SK-N-SH treated with all-trans-retinoic acid at 6 μM for 48 hours (cell line): ENCODE data around the gene SNAPC2.
A peak's percentile ranks its signal among the peaks of the same experiment; 100 is the strongest.

Experiments used
- ATAC-seq: fragments of 200-7000 bp; cut with Tn5 transposase; 3 replicates; pipeline ENCODE4 v1.9.1; 2020; ENCODE audit warnings: mild to moderate bottlenecking, moderate library complexity
- ARNTL ChIP-seq: fragments of 450-650 bp; formaldehyde crosslinking; IDR thresholded peaks from 2 replicates; pipeline ENCODE4 v1.5.0; 2020; ENCODE audit warnings: low read depth, mild to moderate bottlenecking, moderate library complexity, borderline replicate concordance
- BACH2 ChIP-seq: fragments of 250-450 bp; sonication (Bioruptor Pico); IDR thresholded peaks from 2 replicates; pipeline ENCODE4 v1.9.0; 2021; ENCODE audit warnings: mild to moderate bottlenecking, borderline replicate concordance
- CSDC2 ChIP-seq: fragments of 250-450 bp; sonication (Bioruptor Pico); IDR thresholded peaks from 2 replicates; pipeline ENCODE4 v1.5.0; 2020; ENCODE audit warnings: mild to moderate bottlenecking, moderate library complexity
- CSRNP3 ChIP-seq: fragments of 250-450 bp; sonication (Bioruptor Pico); IDR thresholded peaks from 2 replicates; pipeline ENCODE4 v1.5.1; 2021; ENCODE audit warnings: mild to moderate bottlenecking, moderate library complexity
- ESRRG ChIP-seq: fragments of 250-450 bp; sonication (Bioruptor Pico); IDR thresholded peaks from 2 replicates; pipeline ENCODE4 v1.6.1; 2021; ENCODE audit warnings: mild to moderate bottlenecking
- ISL1 ChIP-seq: fragments of 250-450 bp; sonication (Bioruptor Pico); IDR thresholded peaks from 2 replicates; pipeline ENCODE4 v2.1.2; 2022; ENCODE audit warnings: mild to moderate bottlenecking, moderate library complexity
- OSR1 ChIP-seq: fragments of 250-450 bp; sonication (Bioruptor Pico); IDR thresholded peaks from 2 replicates; pipeline ENCODE4 v1.8.0; 2022; ENCODE audit warnings: moderate library complexity, mild to moderate bottlenecking, inconsistent platforms
- PATZ1 ChIP-seq: fragments of 250-450 bp; sonication (Bioruptor Pico); IDR thresholded peaks from 2 replicates; pipeline ENCODE4 v1.8.0; 2020; ENCODE audit warnings: mild to moderate bottlenecking, moderate library complexity, borderline replicate concordance
- PPARA ChIP-seq: fragments of 250-450 bp; sonication (Bioruptor Pico); IDR thresholded peaks from 2 replicates; pipeline ENCODE4 v1.5.0; 2020; ENCODE audit warnings: mild to moderate bottlenecking, borderline replicate concordance
- RARB ChIP-seq: fragments of 250-450 bp; sonication (Bioruptor Pico); IDR thresholded peaks from 2 replicates; pipeline ENCODE4 v1.8.0; 2021; ENCODE audit warnings: mild to moderate bottlenecking, moderate library complexity
- SNAI2 ChIP-seq: fragments of 250-450 bp; sonication (Bioruptor Pico); IDR thresholded peaks from 2 replicates; pipeline ENCODE4 v1.5.0; 2020; ENCODE audit warnings: mild to moderate bottlenecking, moderate library complexity
- TOX ChIP-seq: fragments of 250-450 bp; sonication (Bioruptor Pico); IDR thresholded peaks from 2 replicates; pipeline ENCODE4 v1.8.0; 2021; ENCODE audit warnings: mild to moderate bottlenecking, moderate library complexity, borderline replicate concordance
- TSHZ2 ChIP-seq: fragments of 250-450 bp; sonication (Bioruptor Pico); IDR thresholded peaks from 2 replicates; pipeline ENCODE4 v1.5.0; 2020; ENCODE audit warnings: mild to moderate bottlenecking, moderate library complexity
- ZFP3 ChIP-seq: fragments of 250-450 bp; sonication (Bioruptor Pico); IDR thresholded peaks from 2 replicates; pipeline ENCODE4 v1.5.0; 2020; ENCODE audit warnings: mild to moderate bottlenecking, moderate library complexity
- ZFP30 ChIP-seq: fragments of 450-650 bp; formaldehyde crosslinking; IDR thresholded peaks from 2 replicates; pipeline ENCODE4 v1.5.0; 2022; ENCODE audit warnings: mild to moderate bottlenecking, moderate library complexity
- ZNF565 ChIP-seq: fragments of 450-650 bp; formaldehyde crosslinking; conservative IDR thresholded peaks from 2 replicates; pipeline ENCODE4 v1.5.0; 2020; ENCODE audit warnings: low read depth, mild to moderate bottlenecking, moderate library complexity
- ZNF70 ChIP-seq: fragments of 450-650 bp; formaldehyde crosslinking; IDR thresholded peaks from 2 replicates; pipeline ENCODE4 v1.5.0; 2020; ENCODE audit warnings: mild to moderate bottlenecking, moderate library complexity
- ZNF8 ChIP-seq: fragments of 450-650 bp; formaldehyde crosslinking; IDR thresholded peaks from 2 replicates; pipeline ENCODE4 v1.5.0; 2020; ENCODE audit warnings: mild to moderate bottlenecking, moderate library complexity
- TF ChIP-seq, protein P1 (sequence below): fragments of 250-450 bp; sonication (Bioruptor Pico); IDR thresholded peaks from 2 replicates; pipeline ENCODE4 v1.8.0; 2021; ENCODE audit warnings: low read depth, mild to moderate bottlenecking, moderate library complexity, borderline replicate concordance
- TF ChIP-seq, protein P2 (sequence below): fragments of 250-450 bp; sonication (Bioruptor Pico); IDR thresholded peaks from 2 replicates; pipeline ENCODE4 v1.5.1; 2020; ENCODE audit warnings: low read depth, mild to moderate bottlenecking, moderate library complexity

Gene SNAPC2

GRCh38 chr19:7970716-7971448 is 50.7 kb downstream of the SNAPC2 start:
- ATAC-seq = peak; percentile 80
- TF ChIP-seq TOX = no peak
- TF ChIP-seq RARB (CRISPR knock-in tag) = no peak
- TF ChIP-seq, protein P1, sequence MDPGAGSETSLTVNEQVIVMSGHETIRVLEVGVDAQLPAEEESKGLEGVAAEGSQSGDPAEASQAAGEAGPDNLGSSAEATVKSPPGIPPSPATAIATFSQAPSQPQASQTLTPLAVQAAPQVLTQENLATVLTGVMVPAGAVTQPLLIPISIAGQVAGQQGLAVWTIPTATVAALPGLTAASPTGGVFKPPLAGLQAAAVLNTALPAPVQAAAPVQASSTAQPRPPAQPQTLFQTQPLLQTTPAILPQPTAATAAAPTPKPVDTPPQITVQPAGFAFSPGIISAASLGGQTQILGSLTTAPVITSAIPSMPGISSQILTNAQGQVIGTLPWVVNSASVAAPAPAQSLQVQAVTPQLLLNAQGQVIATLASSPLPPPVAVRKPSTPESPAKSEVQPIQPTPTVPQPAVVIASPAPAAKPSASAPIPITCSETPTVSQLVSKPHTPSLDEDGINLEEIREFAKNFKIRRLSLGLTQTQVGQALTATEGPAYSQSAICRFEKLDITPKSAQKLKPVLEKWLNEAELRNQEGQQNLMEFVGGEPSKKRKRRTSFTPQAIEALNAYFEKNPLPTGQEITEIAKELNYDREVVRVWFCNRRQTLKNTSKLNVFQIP (CRISPR knock-in tag) = no peak
- TF ChIP-seq CSDC2 (CRISPR knock-in tag) = no peak
- TF ChIP-seq ARNTL (CRISPR knock-in tag) = no peak
- no peak for TF ChIP-seq ESRRG (CRISPR knock-in tag)
- no peak for TF ChIP-seq TSHZ2
- TF ChIP-seq ZFP3 = no peak
- TF ChIP-seq BACH2 = no peak
- no peak for TF ChIP-seq ZNF565
- TF ChIP-seq OSR1 (CRISPR knock-in tag) = no peak
- no peak for TF ChIP-seq CSRNP3 (CRISPR knock-in tag)
- TF ChIP-seq ZFP30 (CRISPR knock-in tag) = no peak
- no peak for TF ChIP-seq ZNF8 (CRISPR knock-in tag)
- TF ChIP-seq SNAI2 (CRISPR knock-in tag) = no peak
- TF ChIP-seq, protein P2, sequence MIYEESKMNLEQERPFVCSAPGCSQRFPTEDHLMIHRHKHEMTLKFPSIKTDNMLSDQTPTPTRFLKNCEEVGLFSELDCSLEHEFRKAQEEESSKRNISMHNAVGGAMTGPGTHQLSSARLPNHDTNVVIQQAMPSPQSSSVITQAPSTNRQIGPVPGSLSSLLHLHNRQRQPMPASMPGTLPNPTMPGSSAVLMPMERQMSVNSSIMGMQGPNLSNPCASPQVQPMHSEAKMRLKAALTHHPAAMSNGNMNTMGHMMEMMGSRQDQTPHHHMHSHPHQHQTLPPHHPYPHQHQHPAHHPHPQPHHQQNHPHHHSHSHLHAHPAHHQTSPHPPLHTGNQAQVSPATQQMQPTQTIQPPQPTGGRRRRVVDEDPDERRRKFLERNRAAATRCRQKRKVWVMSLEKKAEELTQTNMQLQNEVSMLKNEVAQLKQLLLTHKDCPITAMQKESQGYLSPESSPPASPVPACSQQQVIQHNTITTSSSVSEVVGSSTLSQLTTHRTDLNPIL (CRISPR knock-in tag) = no peak
- no peak for TF ChIP-seq ISL1 (CRISPR knock-in tag)
- no peak for TF ChIP-seq PATZ1
- no peak for TF ChIP-seq ZNF70 (CRISPR knock-in tag)
- TF ChIP-seq, all 23 proteins: peak for 0

GRCh38 chr19:7971553-7972520 is 51.7 kb downstream of the SNAPC2 start:
- peak; percentile 9; the same call in 2 of the 3 replicates for ATAC-seq
- TF ChIP-seq OSR1 (CRISPR knock-in tag) (no peak), PATZ1 (no peak), ZNF70 (CRISPR knock-in tag) (no peak), PPARA (CRISPR knock-in tag) (no peak), TOX (no peak), ISL1 (CRISPR knock-in tag) (no peak)
